GM12891 (cell line): Measurements from ENCODE around the gene DNALI1.

Experiments
- POLR2A ChIP-seq: IDR thresholded peaks from 2 replicates; pipeline ENCODE4 v1.6.1; 2011; ENCODE audit warnings: low read depth, low read length, control low read depth
- TAF1 ChIP-seq: IDR thresholded peaks from 2 replicates; pipeline ENCODE4 v1.6.1; 2011; ENCODE audit warnings: low read depth, low read length, control low read depth

DNA sequence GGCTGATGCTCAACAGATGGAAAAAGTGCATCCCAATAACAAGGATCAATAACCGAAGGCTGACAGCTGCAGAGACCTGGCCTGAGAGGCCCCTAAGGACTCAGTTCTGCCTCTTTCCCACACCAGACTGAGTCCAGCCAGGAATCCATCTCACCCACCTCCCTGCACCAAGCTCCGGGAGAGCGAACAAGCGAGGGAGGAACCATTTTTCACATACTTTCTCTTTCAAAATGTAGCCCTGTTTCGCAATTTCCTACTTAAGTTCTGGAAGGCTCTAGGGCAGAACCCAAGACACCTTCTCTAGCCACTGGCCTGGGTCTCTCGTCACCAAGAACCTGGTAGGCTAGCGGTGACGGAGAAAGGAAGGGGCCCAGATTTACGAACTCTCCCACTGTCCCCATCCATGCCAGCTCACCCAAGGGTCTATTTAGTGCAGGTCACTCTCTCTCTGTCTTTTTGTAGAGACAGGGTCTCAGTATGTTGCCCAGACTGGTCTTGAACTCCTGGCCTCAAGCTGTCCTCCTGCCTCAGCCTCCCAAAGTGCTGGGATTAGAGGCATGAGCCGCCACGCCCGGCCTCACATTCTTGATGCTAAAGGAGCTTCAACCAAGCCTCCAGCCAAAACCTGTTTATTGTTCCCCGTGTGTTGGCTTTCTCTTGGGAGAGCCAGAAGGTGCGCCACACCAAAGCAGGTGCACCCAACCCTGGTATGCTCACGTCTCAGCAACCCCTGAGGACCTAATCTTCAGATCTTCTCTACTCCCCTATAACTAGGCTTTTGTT is 49.9 kb downstream of the DNALI1 start:
- no peak for TF ChIP-seq POLR2A
- TF ChIP-seq TAF1: no peak
